Measurements from ENCODE around the gene LYPD6B.

LYPD6B gene

DNA sequence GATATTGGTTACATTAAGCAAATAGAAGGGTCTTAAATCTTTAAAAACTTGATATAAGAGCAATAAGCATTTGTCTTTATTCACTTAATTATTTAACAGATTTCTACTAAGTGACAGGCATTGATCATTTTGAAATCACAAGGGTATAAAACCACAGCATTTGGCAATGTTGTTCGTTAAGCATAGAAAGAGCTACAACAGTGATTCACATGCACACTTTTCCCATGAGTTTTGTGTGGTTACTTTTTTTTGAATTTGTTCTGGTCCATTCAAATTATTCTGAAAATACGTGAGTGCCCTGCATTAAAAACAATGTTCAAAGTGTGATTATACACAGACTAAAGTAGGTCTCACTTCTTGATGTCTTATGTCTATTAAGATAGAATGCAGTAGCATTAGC lies 52.2 kb downstream of the LYPD6B start:
- no peak overlapping the region for H3K4me2 ChIP-seq (ENCODE audit: low read depth, low read length, poor library complexity, severe bottlenecking)
- no peaks in the 10 kb centered on the region for H3K36me3 ChIP-seq (ENCODE audit: low read length)
- no peaks in the 10 kb centered on the region for H3F3A ChIP-seq (ENCODE audit: insufficient read depth)
- peaks cover 3% of the 10 kb centered on the region; the same call in 1 of the 2 replicates for H4K20me1 ChIP-seq (ENCODE audit: low read depth, low read length)
- no peak overlapping the region for H3K27ac ChIP-seq (ENCODE audit: low read depth, low read length)
- no peaks in the 10 kb centered on the region for H3K27me3 ChIP-seq (ENCODE audit: low read length)
- no peaks in the 10 kb centered on the region for H3K9me2 ChIP-seq (replicated peaks; ENCODE audit: insufficient read depth, low read length)
- H3K79me2 ChIP-seq (ENCODE audit: insufficient read depth, low read length): peaks cover 34% of the 10 kb centered on the region
- H3K4me3 ChIP-seq (ENCODE audit: insufficient read depth, low read length, poor library complexity, severe bottlenecking): no peak overlapping the region
- no peak overlapping the region for H3K9ac ChIP-seq (ENCODE audit: low read length)
- no peak for TF ChIP-seq EZH2phosphoT487 (conservative IDR thresholded peaks at IDR 0.05; ENCODE audit: low read length)
- no peaks in the 10 kb centered on the region for H3K9me3 ChIP-seq (ENCODE audit: insufficient read depth, low read length)
- H2AFZ ChIP-seq (ENCODE audit: low read depth, low read length, severe bottlenecking): no peak overlapping the region

DNA sequence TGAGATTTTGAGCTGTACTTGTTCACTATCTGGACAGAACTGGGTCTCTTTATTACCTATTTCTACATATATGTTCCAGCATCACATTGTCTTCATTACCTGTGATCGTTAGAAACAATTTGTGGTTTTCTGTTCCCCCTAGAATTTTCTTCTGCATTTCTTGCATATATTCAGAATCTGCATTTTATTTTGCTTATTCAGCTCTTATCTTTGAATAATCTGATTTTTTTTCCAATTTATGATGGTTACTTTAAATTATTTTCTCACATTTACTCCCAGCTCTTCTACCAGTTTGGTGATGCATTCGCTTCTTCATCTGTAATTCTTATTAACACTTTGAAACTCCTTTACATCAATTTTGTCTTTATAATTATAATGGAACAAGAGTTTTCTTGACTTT lies 55.1 kb downstream of the LYPD6B start:
- no peaks in the 10 kb centered on the region for H3K9me2 ChIP-seq (replicated peaks; ENCODE audit: insufficient read depth, low read length)
- peaks cover 34% of the 10 kb centered on the region for H3K79me2 ChIP-seq (ENCODE audit: insufficient read depth, low read length)
- no peaks in the 10 kb centered on the region for H3F3A ChIP-seq (ENCODE audit: insufficient read depth)
- H3K9me3 ChIP-seq (ENCODE audit: insufficient read depth, low read length): no peaks in the 10 kb centered on the region
- TF ChIP-seq, protein P1, sequence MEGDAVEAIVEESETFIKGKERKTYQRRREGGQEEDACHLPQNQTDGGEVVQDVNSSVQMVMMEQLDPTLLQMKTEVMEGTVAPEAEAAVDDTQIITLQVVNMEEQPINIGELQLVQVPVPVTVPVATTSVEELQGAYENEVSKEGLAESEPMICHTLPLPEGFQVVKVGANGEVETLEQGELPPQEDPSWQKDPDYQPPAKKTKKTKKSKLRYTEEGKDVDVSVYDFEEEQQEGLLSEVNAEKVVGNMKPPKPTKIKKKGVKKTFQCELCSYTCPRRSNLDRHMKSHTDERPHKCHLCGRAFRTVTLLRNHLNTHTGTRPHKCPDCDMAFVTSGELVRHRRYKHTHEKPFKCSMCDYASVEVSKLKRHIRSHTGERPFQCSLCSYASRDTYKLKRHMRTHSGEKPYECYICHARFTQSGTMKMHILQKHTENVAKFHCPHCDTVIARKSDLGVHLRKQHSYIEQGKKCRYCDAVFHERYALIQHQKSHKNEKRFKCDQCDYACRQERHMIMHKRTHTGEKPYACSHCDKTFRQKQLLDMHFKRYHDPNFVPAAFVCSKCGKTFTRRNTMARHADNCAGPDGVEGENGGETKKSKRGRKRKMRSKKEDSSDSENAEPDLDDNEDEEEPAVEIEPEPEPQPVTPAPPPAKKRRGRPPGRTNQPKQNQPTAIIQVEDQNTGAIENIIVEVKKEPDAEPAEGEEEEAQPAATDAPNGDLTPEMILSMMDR (IDR thresholded peaks at IDR 0.05; ENCODE audit: insufficient read depth, low read length, poor library complexity, severe bottlenecking): no peak
- no peak overlapping the region for H3K4me2 ChIP-seq (ENCODE audit: low read depth, low read length, poor library complexity, severe bottlenecking)
- no peak overlapping the region for H2AFZ ChIP-seq (ENCODE audit: low read depth, low read length, severe bottlenecking)
- peaks cover 3% of the 10 kb centered on the region; the same call in 1 of the 2 replicates for H4K20me1 ChIP-seq (ENCODE audit: low read depth, low read length)
- no peaks in the 10 kb centered on the region for H3K27me3 ChIP-seq (ENCODE audit: low read length)
- H3K36me3 ChIP-seq (ENCODE audit: low read length): no peaks in the 10 kb centered on the region
- H3K27ac ChIP-seq (ENCODE audit: low read depth, low read length): no peak overlapping the region
- no peak overlapping the region for H3K4me3 ChIP-seq (ENCODE audit: insufficient read depth, low read length, poor library complexity, severe bottlenecking)
- H3K9ac ChIP-seq (ENCODE audit: low read length): no peak overlapping the region

DNA sequence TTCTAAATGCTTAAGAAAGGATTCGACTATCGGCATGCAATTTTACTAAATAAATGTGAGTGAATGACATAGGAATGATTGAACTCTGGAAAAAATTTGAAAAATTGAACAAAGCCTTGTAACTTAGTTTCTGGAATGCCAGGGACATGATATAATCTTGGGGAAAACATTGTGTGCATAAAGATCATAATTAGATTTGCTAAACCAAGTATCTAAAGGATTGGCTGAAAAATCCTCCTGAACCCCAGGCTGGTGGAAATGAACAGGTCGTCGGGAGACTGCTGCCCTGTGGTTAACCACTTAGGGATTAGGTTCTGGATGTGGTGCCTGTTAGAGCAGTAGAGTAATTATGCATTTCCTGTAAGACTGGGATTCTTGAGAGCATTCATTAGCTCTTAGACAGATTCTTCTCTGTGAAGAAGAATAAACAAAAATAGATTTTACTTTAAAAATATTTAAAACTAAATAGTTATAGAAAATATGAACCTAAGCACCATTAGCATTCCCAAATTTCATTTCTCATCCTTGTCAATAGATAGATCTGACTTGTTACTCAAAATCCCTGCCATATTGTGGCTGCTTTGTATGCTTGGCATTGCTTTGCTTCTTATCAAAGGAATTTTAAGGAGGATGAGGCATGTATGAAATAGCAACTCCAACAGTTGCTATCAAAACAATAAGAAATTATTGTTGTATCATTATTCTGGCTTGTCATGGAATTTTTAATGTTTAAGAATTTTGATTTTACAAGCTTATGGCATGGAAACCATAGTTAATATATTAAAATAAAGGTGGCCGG lies 55.9 kb downstream of the LYPD6B start:
- no peak for TF ChIP-seq EZH2phosphoT487 (conservative IDR thresholded peaks at IDR 0.05; ENCODE audit: low read length)
- TF ChIP-seq, protein P1 (IDR thresholded peaks at IDR 0.05; ENCODE audit: insufficient read depth, low read length, poor library complexity, severe bottlenecking): no peak
- no peaks in the 10 kb centered on the region for H3F3A ChIP-seq (ENCODE audit: insufficient read depth)
- H3K9ac ChIP-seq (ENCODE audit: low read length): no peak overlapping the region
- H3K27ac ChIP-seq (ENCODE audit: low read depth, low read length): no peak overlapping the region
- no peaks in the 10 kb centered on the region for H3K27me3 ChIP-seq (ENCODE audit: low read length)
- H4K20me1 ChIP-seq (ENCODE audit: low read depth, low read length): peaks cover 3% of the 10 kb centered on the region; the same call in 1 of the 2 replicates
- no peaks in the 10 kb centered on the region for H3K9me3 ChIP-seq (ENCODE audit: insufficient read depth, low read length)
- H2AFZ ChIP-seq (ENCODE audit: low read depth, low read length, severe bottlenecking): no peak overlapping the region
- H3K4me2 ChIP-seq (ENCODE audit: low read depth, low read length, poor library complexity, severe bottlenecking): no peak overlapping the region
- no peaks in the 10 kb centered on the region for H3K9me2 ChIP-seq (replicated peaks; ENCODE audit: insufficient read depth, low read length)
- peaks cover 37% of the 10 kb centered on the region for H3K79me2 ChIP-seq (ENCODE audit: insufficient read depth, low read length)
- no peak overlapping the region for H3K4me3 ChIP-seq (ENCODE audit: insufficient read depth, low read length, poor library complexity, severe bottlenecking)
- no peaks in the 10 kb centered on the region for H3K36me3 ChIP-seq (ENCODE audit: low read length)

DNA sequence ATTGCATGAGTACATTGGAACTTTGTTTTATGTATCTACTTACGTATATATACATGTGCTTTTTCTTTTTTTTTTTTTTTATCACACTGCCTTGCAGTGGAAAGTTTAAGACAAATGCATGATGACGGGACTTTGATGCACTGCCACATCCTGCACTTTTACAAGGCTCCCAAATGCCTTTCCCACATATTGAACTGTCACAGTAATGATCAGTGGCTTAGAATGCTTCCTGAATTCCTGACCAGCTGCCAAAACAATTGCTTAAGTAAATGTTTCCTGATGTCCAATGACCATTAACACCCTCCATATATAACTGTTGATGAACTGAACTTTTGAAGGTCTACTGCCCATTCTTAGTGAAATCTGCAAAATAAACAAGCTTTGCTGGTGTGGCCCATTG lies 60.2 kb downstream of the LYPD6B start:
- Histone ChIP-seq H4K20me1 (ENCODE audit: low read depth, low read length) (peaks cover 3% of the 10 kb centered on the region; the same call in 1 of the 2 replicates), H3K4me3 (ENCODE audit: insufficient read depth, low read length, poor library complexity, severe bottlenecking) (no peak overlapping the region), H3K4me2 (ENCODE audit: low read depth, low read length, poor library complexity, severe bottlenecking) (no peak overlapping the region), H3K79me2 (ENCODE audit: insufficient read depth, low read length) (peaks cover 26% of the 10 kb centered on the region), H3K9ac (ENCODE audit: low read length) (no peak overlapping the region), H3K36me3 (ENCODE audit: low read length) (no peaks in the 10 kb centered on the region), H2AFZ (ENCODE audit: low read depth, low read length, severe bottlenecking) (no peak overlapping the region), H3K27ac (ENCODE audit: low read depth, low read length) (no peak overlapping the region), H3K9me2 (replicated peaks; ENCODE audit: insufficient read depth, low read length) (no peaks in the 10 kb centered on the region), H3K27me3 (ENCODE audit: low read length) (no peaks in the 10 kb centered on the region), H3F3A (ENCODE audit: insufficient read depth) (no peaks in the 10 kb centered on the region), H3K9me3 (ENCODE audit: insufficient read depth, low read length) (no peaks in the 10 kb centered on the region)
- TF ChIP-seq, protein P1 (IDR thresholded peaks at IDR 0.05; ENCODE audit: insufficient read depth, low read length, poor library complexity, severe bottlenecking): no peak
- no peak for TF ChIP-seq EZH2phosphoT487 (conservative IDR thresholded peaks at IDR 0.05; ENCODE audit: low read length)
